ENCODE measurements around the gene MRM3.
"Not testable (repeated sequence)": the region's sequence is repeated elsewhere in the genome, so short reads cannot be mapped to it uniquely, and the experiment has no call there.

Gene MRM3, protein sequence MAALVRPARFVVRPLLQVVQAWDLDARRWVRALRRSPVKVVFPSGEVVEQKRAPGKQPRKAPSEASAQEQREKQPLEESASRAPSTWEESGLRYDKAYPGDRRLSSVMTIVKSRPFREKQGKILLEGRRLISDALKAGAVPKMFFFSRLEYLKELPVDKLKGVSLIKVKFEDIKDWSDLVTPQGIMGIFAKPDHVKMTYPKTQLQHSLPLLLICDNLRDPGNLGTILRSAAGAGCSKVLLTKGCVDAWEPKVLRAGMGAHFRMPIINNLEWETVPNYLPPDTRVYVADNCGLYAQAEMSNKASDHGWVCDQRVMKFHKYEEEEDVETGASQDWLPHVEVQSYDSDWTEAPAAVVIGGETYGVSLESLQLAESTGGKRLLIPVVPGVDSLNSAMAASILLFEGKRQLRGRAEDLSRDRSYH

DNA sequence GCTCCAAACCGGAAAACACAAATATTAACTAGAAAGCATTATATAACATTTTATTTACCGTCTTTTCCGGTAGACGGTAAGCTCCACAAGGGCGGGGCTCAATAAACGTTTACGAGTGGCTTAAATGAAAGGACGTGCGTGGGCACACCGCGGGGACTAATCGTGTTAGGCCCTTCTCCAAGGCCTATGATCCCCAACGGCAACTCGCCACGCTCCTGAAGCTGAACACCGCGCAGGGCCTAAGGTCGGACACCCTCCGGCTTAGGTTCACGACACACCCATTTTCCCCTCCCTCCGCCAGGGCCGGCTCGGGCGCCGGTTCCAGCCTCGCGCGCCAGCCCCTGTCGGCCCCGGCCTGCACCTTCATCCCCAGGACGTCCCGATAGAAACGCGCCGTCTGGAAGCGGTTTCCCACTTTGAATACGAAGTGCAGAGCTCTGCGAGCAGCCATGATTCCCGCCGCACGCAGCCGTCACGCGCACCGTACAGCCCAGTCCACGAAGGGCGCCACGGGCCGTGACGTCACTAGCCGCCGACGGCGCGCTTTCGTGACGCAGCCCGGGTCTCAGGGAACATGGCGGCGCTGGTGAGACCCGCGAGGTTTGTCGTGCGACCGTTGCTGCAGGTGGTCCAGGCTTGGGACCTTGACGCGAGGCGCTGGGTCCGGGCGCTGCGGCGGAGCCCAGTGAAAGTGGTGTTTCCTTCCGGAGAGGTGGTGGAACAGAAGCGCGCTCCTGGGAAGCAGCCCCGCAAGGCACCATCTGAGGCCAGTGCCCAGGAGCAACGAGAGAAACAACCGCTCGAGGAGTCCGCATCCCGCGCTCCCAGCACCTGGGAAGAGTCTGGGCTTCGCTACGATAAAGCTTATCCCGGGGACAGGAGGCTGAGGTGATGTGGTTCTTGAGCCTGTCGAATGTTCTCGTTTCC, at the start of gene MRM3, which contains the start of gene GLOD4:
TSS of gene MRM3 (plus strand) at position 549 of the 927 bp plus-strand sequence. CDS start at position 575, 26 bp downstream.
TSS of gene GLOD4 (minus strand) at position 476 of the 927 bp plus-strand sequence. CDS start at position 451, 25 bp downstream.
- peak; percentile 92 for DNase-seq (ENCODE audit: low read depth)

DNA sequence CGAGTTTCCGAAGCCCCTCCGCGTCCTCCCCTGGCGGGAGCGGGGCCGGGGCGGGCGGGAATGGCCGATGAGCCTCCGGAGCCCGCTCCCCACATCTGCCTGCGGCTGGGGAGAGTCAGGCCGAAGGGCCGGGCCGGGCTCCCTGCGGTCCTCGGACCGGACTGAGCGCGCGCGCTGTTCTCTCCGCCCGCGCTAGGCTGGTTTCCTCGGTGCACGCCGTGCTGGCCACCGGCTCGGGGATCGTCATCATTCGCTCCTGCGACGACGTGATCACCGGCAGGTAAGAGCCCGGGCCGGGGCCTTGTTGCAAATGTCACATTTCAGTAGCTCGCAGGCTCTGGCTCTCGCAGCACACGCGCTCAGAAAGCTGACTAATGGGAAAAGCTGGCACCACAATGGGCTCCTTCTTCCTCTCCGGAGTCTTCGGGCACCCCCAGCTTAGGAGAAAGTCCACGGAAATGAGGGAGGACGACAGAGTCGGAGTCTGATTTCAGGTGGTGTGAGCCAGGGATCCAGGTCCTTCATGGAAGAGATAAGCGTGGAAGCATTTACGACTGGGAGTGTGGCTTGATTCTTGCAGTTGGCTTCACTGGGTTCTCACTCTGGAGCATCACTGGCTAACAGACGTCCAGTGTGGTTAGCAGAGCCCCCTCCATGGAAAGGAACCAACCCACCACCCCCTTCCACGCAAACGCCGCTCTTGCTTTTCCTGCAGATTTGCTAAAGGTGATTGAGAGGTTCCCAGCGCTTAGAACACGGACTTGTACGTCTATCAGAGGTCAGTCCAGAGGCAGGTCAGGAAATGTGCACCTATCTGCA, 49.0 kb upstream of the MRM3 start:
- DNase-seq (ENCODE audit: low read depth): no peak

DNA sequence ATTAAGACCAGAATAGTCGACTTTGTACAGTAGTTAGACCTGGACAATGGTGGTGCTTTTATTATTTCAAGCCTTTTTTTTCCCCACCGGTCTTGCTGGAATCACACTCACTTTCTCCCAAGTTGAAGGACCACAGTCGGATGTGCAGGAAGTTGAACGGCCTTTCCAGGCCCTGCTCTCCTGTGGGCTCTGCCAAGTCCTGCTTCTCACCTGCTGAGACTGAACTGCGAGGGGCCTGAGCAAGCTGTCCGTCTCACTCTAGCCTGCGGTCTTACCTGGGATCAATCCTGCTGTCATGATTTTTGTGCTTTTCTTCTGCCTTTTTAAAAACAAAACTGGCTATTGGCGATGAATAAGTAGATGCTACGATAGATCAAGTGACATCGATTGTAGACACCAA, 48.4 kb upstream of the MRM3 start:
- DNase-seq (ENCODE audit: low read depth): no peak

DNA sequence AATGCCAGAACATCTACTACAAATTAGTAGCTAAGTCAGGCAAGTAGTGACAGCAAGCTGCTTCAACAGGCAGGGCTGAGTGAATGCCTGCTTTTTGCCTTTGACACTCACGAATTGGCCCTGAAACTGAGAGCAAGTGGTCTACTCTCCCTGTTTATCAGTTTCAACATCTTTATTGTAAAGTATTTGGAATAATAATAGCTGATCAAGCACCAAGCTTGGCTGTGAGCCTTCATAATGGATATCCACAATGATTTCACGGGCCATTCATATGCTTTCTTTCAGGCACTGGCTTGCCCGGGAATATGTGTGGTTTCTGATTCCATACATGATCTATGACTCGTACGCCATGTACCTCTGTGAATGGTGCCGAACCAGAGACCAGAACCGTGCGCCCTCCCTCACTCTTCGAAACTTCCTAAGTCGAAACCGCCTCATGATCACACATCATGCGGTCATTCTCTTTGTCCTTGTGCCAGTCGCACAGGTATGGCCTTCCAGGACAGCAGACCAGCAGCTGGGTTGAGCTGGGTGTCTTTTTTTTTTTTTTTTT, 44.5 kb upstream of the MRM3 start:
- DNase-seq (ENCODE audit: low read depth): no peak

DNA sequence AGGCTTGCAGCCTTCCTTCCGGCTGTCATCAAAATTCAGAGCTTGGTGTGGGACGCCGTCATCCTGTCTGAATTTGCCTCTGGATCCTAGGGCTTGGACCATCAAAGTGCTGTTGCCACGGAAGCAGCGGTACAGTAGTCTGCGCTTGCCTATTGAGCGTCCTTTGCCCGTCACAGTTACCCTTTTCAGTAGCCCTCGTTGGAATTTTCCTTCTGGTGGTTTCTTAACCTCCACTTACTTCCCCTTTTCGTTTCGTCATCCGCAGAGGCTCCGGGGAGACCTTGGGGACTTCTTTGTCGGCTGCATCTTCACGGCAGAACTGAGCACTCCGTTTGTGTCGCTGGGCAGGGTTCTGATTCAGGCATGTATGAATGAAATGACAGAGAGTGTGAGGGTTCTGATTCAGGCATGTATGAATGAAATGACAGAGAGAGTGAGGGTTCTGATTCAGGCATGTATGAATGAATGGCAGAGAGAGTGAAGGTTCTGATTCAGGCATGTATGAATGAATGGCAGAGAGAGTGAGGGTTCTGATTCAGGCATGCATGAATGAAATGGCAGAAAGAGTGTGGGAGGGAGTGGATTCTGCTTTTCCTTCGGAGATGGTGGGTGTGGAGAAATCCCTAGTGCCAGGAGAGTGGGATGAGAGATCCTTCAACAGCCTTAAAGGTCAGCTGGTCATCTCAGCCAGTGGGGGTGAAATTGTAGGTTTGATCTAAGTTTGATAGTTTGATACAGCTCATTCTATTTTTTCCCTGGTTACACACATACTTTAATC, 41.7 kb upstream of the MRM3 start:
- no peak for DNase-seq (ENCODE audit: low read depth)

DNA sequence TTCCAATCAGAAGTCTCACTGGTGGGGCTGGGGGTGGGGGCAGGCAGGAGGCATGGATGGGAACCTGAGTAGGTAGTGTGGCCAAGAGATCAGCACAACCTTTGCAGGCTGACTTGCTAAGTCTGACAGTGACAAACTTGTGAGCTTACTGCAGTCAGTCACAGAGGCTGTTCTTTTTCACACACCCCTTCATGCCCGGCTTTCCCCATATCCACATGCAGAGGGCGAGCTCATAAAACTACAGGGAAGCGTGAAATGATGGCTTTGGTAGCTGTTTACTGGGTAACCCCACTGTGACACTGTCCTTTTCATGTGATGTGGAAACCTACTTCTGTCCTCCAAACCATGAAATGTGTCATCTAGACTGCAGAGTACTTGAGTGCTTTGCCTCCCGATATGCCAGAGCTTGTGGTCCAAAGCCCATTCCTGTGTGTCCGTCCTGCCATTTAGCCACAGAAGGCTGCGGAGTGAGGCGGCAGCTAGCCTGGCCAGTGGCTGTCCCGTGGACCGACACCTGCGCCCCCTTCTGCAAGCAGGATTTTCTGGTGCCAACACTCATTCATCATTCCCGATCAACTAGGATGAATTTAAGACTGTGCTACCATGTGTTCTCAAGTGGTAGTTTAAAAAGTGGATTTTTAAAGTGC, 39.9 kb upstream of the MRM3 start:
- no peak for DNase-seq (ENCODE audit: low read depth)

DNA sequence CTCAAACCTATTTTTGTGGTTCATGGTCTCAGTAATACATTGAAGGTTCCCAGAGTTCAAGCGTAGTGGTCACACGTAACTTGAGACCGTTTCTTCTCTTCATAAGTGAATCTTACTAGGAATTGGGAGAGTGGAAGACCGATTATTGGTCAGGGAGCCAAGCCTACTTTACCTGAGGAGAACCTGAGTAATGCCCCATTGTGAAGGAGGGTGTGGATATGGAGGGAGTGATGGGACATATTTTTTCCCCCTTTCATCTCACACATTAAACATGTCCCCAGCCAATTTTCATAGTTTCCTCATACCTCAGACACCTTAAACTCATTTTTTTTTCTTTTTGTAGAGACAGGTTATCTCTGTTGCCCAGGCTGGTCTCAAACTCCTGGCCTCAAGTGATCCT, 39.0 kb upstream of the MRM3 start:
- no peak for DNase-seq (ENCODE audit: low read depth)

DNA sequence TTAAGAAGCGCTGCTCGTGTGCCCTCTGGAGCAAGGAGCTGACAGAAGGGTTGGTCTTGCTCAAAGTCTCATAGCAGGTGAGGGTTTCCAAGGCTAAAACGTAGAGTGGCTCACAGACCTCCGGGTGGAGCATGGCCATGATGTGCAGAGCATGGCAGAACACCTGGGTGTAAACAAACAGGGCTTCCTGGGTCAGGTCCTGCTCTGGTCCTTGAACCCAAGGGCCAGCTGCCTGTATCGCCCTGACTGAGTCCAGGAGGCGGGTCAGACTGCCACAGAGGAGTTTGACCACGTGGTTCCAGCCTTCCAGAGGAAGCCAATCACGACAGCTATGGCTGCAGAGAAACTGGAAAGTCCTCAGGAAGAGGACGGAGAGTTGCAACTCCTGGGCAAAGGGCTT, 37.2 kb upstream of the MRM3 start:
- no peak for DNase-seq (ENCODE audit: low read depth)

DNA sequence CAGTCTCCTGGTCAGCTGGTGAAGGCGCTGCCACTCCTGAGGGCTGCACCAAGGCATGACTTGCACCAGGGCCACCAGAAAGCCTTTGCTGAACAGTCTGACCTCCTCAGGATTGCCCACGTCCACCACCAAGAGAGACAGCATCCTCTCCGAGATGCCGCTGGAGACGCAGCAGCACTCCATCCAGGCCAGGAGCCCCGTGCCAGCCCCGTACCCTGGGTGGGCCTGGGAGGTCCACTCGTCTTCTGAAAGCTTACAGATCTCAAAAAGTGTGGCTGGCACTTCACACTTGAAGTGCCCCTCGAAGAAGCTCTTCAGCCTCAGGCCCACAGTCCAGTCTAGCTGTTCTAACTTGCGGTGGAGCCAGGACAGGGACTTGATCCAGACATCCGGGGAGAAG, 36.7 kb upstream of the MRM3 start:
- DNase-seq (ENCODE audit: low read depth): no peak

DNA sequence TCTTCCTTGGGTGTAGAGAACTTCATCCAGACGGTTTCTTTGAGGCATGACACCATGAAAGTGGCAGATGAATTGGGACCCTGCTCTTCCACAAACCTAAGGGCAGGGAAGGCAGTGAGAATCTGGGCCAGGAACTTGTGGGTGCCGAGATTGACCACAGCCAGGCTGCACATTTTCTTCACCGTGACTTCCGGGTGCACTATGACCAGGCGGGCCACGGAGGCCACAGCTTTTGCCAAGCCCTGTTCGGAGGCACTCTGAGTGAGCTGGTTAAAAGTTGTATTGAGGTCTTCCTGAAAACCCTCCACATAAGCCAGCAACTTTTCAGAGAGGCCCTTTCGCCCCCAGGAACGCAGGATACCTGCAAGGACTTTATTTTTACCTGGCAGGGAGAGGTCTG, 36.0 kb upstream of the MRM3 start:
- no peak for DNase-seq (ENCODE audit: low read depth)

DNA sequence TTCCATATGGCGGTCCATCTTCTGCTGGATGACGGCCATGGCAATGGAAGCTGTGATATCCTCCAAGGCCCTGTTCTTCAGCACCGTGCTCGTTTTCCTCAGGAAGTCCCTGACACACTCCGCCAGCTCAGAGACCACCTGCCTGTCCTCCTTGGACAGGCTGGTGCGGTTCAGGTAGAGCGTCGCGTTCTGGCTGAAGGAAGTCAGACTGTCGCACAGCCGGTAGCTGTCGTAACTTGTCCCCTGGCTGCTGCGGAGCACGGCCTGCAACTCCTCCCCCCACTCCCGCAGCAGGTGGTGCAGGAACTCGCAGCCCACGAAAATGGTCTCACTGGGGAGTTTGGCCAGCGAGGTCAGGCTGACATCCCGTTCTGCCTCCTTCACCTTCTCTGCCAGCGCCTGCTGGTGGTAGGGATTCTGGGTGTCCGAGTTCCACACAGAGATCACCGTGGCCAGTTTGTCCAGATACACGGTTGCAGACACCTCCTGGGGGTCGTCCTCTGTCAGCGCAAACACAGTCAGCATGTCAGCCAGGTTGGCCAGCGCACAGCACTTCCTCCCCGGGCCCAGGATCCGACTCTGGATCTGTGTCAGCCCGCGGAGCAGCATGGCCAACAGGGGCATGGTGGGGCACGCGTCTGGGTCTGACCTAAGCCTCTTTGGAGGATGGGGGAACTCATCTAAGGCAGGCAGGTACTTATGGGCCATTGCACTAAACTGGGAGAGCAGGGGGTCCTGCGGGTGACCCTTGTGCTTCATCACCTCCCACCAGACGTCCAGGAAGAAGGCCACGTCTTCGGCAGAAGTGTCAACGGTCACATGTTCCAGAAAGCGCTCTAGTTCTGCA, 35.1 kb upstream of the MRM3 start:
- DNase-seq (ENCODE audit: low read depth): no peak

DNA sequence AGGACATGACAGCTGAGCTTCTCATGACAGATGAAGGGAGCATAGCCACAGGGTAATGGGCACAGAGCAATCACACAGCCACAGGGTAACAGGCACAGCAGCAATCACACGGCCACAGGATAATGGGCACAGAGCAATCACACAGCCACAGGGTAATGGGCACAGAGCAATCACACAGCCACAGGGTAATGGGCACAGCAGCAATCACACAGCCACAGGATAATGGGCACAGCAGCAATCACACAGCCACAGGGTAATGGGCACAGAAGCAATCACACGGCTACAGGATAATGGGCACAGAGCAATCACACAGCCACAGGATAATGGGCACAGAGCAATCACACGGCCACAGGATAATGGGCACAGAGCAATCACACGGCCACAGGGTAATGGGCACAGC, 33.5 kb upstream of the MRM3 start:
- DNase-seq (ENCODE audit: low read depth): not testable (repeated sequence)

DNA sequence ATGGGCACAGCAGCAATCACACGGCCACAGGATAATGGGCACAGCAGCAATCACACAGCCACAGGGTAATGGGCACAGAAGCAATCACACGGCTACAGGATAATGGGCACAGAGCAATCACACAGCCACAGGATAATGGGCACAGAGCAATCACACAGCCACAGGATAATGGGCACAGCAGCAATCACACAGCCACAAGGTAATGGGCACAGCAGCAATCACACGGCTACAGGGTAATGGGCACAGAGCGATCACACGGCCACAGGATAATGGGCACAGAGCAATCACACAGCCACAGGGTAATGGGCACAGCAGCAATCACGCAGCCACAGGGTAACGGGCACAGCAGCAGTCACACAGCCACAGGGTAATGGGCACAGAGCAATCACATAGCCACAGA, 32.8 kb upstream of the MRM3 start:
- DNase-seq (ENCODE audit: low read depth): not testable (repeated sequence)

DNA sequence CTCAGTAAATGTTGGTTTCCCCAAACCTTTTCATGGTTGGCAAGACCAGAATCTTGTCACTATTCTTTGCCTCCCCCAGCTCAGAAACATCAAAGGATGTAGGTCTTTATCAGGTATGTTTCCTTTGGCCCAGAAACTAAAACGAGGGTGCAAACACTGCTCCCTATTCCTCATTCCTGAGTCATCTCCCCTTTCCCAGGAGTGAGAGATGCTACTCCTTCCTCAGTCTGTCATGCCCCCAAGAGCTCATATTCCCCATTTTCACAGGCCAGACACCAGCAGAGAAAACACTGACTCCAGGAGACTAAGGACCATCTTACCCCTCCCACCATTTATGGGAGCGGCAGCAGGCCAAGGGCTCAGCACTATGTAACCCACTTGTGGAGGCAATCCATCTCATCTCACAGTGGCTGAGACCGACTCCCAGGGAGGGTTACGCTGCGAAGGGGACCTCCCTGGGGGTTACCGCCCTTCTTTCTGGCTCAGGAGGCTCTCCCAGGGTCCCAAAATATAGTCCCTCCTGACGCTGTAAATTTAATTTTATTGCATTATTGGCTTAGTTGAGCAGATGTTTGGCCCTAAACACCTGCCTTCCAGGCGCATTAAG, 31.6 kb upstream of the MRM3 start:
- DNase-seq (ENCODE audit: low read depth): no peak

DNA sequence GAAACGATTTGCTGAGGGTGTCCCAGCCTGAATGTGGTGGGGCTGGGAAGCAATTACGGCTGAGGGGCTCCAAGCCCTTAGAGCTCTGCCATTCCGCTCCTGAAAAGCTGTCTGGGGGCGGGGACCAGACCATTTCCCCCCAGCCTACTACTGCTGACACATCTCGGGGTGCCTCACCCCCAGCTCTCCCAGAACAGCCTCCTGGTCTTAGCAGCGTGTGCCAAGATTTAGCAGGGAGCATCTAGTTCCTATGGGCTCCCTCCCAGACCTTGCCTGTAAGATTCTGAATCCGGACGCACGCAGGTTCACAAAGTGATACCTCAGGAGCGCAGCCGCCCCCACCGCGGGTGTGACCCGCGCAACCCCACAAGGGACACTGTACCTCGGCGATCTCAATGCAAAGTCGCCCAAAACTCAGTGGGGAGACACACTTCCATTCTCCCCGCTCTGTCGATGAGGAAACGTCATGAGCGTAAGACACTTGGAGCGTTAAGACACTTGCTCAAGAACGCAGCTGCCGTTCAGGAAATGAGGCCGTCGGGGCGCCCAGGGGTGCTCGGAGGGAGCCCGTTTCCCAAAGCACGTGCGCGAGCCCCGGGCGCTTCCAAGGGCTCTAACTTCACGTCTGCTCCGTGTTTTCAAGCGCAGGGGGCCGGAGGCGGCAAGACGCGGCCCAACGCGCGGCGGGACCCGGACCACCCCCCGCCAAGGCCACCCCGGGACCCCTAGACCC, 30.7 kb upstream of the MRM3 start:
- peak; percentile 28 for DNase-seq (ENCODE audit: low read depth)

DNA sequence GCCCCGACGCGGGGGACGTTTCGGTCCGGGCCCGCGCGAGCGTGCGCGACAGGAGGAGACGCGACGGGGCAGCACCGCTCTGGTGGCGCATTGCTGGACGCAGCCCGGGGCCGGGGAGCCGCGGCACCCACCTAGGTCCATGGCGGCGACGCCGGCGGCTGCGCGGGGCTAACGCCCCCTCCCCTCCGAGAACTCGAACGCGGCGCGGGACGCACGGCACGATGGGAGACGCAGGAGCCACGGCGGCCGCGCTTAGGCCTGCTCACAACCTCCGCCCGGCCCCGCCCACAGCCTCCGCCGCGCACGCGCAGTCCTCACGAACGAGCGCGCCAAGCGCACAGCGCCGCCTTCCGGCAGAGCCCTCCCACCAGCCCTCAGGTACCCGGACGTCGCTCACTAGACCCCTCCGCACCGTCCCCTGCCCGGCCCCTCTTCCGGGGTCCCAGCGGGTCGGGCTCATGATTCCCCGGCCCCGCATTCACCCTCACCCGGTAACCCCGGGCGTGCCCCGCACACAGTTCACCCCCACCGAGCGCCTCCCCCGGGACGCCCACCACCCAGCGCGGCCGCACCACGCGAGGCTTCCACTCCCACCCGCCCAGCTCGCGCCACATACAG, 30.0 kb upstream of the MRM3 start, which contains the start of gene GEMIN4:
TSS of gene GEMIN4 (minus strand) at position 263 of the 618 bp plus-strand sequence. CDS start at position 141, 122 bp downstream.
- DNase-seq (ENCODE audit: low read depth): peak; percentile 98

DNA sequence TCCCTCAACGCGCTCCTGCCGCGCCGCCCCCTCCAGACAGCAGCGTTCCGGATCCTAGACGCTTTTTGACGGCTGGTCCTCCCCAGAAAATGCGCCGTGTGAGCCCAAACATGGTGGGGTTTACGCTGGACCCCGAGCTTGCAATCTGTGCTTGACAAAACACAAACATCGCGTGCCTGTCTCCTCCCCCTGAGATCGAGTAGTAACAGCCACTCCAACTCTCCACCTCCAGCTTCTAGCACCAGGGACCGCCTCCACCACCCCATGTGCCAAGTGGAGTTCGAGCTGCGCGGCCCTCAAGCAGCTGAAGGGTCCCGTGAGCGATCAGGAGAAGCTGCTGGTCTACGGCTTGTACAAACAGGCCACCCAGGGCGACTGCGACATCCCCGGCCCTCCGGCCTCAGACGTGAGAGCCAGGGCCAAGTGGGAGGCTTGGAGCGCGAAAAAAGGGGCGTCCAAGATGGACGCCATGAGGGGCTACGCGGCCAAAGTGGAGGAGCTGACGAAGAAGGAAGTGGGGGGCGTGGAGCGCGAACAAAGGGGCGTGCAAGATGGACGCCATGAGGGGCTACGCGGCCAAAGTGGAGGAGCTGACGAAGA, 29.4 kb upstream of the MRM3 start:
- DNase-seq (ENCODE audit: low read depth): no peak

Data from activated T-helper 1 cell treated with Interleukin-2 at 50 U/mL for 16 hours (primary cell).